Thyroid gland (tissue), 4 donors: ENCODE measurements around the gene EMC7. TPM values are rescaled to one million over a fixed set of nuclear protein-coding genes. Genes with fewer than 3 reads are reported as not detected.
A peak's percentile ranks its signal among the peaks of the same experiment; 100 is the strongest.

Experiments
- DNase-seq, 2 donors: peaks; one replicate each; pipeline ENCODE4 v3.0.0-alpha.2; 2019
- H3K27ac ChIP-seq, 3 donors: fragments of 200-600 bp; sonication (generic); 1 replicate in 2 of 3; 2 replicates in 1 of 3; pipeline ENCODE4 v1.5.1; 2016 to 2019; ENCODE audit warnings: mild to moderate bottlenecking in 1 of 3, moderate library complexity in 1 of 3
- H3K27me3 ChIP-seq: fragments of 200-600 bp; sonication (generic); one replicate; pipeline ENCODE4 v1.5.1; 2019
- H3K36me3 ChIP-seq, 2 donors: fragments of 200-600 bp; sonication (generic); one replicate each; pipeline ENCODE4 v1.5.1; 2016 to 2019
- H3K4me1 ChIP-seq, 2 donors: fragments of 200-600 bp; sonication (generic); one replicate each; pipeline ENCODE4 v1.5.1; 2017 to 2019
- H3K4me3 ChIP-seq, 3 donors: fragments of 200-600 bp; sonication (generic); replicated peaks in 1 of 3; 1 replicate in 2 of 3; 2 replicates in 1 of 3; pipeline ENCODE4 v1.5.1; 2016; ENCODE audit warnings: mild to moderate bottlenecking in 1 of 3
- H3K9me3 ChIP-seq: fragments of 200-600 bp; sonication (generic); one replicate; pipeline ENCODE4 v1.5.1; 2017
- CTCF ChIP-seq, 6 experiments: fragments of 200-600 bp in 3 of 6; fragments of 450-650 bp in 3 of 6; sonication (generic) in 3 of 6; IDR thresholded peaks; one replicate each; pipeline ENCODE4 v1.5.1; 2016 to 2019; ENCODE audit warnings: antibody characterized with exemption in 6 of 6, mild to moderate bottlenecking in 2 of 6, inconsistent platforms in 1 of 6, moderate library complexity in 1 of 6
- POLR2A ChIP-seq, 2 donors: fragments of 450-650 bp; IDR thresholded peaks; one replicate each; pipeline ENCODE4 v1.6.1; 2017; ENCODE audit warnings: antibody characterized with exemption in 2 of 2, mild to moderate bottlenecking in 2 of 2, moderate library complexity in 1 of 2
- WGBS, 2 donors: methylation state at CpG; one replicate each; pipeline ENCODE4 v1.1.5; 2017; 5-methylcytosine and 5-hydroxymethylcytosine counted together
- intact Hi-C: fragments of 100-400 bp; cut with DNase I; formaldehyde crosslinking; loops from one replicate; pipeline ENCODE4 v1.15.1; 2023
- total RNA-seq, 4 donors: library from RNA; depleted of rRNA; stranded (reverse); fragments of >200 nt; gene quantifications; one replicate each; pipeline ENCODE4 v1.2.3, GENCODE V29; 2016

The EMC7 gene
- total RNA-seq, 4 donors from 2014 or later: 40.9 to 54.3 (median 50.5) TPM

- H3K36me3 ChIP-seq: no peaks in the 10 kb centered on the region
- TF ChIP-seq CTCF (IDR thresholded peaks at IDR 0.05): no peak
- intact Hi-C loops: no loop called here
- H3K27ac ChIP-seq: no peak overlapping the region
- 79 to 90% methylated on average over 1 of the region's 1 CpG for WGBS, 2 donors
- peaks cover 4 to 8% of the 10 kb centered on the region in 2 donors for H3K4me1 ChIP-seq
- H3K4me3 ChIP-seq: no peak overlapping the region
- DNase-seq: no peak
- H3K27me3 ChIP-seq: no peaks in the 10 kb centered on the region
- H3K9me3 ChIP-seq: no peaks in the 10 kb centered on the region
Observed at GRCh38 chr15:34039790-34040113, 61.9 kb downstream of the EMC7 start.

GRCh38 chr15:34038871-34039789 lies 62.5 kb downstream of the EMC7 start, which contains the start of gene AVEN:
TSS of gene AVEN (minus strand) at chr15:34039204. CDS start at chr15:34039046, 158 bp downstream.
- peak; percentile 43 to 48 for DNase-seq
- TF ChIP-seq CTCF (IDR thresholded peaks at IDR 0.05) (no peak), POLR2A (IDR thresholded peaks at IDR 0.05) (no peak)
- Histone ChIP-seq H3K27ac (peak within 1 kb of the TSS; percentile 76 to 79 (median 77)), H3K9me3 (no peaks in the 10 kb centered on the region), H3K4me1 (peaks cover 4 to 8% of the 10 kb centered on the region in 2 donors), H3K36me3 (no peaks in the 10 kb centered on the region), H3K27me3 (no peaks in the 10 kb centered on the region), H3K4me3 (peak within 1 kb of the TSS; percentile 36 to 91 (median 74))
- intact Hi-C loops: no loop called here
- WGBS, 2 donors: 5 to 10% methylated on average over 21 to 29 of the region's 82 CpGs

DNA sequence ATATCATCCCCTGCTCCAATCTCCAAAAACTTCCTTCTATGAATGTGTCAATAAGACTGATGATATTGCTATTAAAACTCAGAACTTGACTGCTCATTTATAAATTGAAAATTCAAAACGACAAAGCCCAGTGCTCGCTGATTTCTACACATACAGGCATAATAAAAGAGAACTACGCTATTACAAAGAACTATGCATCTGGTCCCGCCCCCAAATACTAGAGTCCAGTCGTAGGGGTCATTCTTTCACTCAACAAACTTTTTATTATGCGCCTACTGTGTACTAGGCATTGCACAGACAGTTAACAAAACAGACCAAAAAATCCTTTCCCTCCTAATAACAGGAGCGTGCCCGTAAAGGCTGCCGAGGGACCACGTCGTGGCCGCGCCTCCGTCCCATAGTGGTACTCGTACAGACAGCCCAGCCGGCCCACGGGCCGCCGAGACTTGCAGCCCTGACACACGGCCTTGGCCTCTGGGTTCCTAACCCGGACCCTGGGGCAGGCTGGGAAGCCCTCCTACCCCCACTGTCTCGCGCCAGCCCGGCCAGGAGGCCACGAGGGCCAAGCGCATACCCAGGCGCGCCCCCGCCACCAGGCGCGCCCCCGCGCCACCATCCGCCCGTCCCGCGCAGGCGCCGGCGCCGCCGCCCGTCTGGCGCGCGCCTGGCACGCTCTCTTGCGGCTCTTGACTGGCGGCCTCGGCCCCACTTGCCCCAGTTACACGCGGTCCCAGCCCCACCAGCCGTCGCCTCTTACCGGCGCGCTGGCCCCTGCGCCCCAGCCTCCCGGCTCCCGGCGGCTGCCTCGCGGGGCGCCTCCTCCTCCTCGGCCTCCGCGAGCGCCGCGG lies 63.4 kb downstream of the EMC7 start:
- TF ChIP-seq CTCF (IDR thresholded peaks at IDR 0.05) (no peak), POLR2A (IDR thresholded peaks at IDR 0.05) (peak in 1 of 2 donors; percentile 69)
- 6 to 12% methylated on average over 8 to 19 of the region's 70 CpGs for WGBS, 2 donors
- peak; percentile 81 to 85 for DNase-seq

More for the DNA sequence above, 63.4 kb downstream of the EMC7 start:
- H3K27ac ChIP-seq: peak overlapping the region; percentile 76 to 79 (median 77)
- intact Hi-C loops: no loop called here
- H3K36me3 ChIP-seq: no peaks in the 10 kb centered on the region
- no peaks in the 10 kb centered on the region for H3K27me3 ChIP-seq
- peaks cover 4 to 8% of the 10 kb centered on the region in 2 donors for H3K4me1 ChIP-seq
- H3K4me3 ChIP-seq: peak overlapping the region; percentile 36 to 91 (median 74)
- H3K9me3 ChIP-seq: no peaks in the 10 kb centered on the region

Other genes with a start within 250 kb of the EMC7 start
- not detected for gene CHRM5, start 133.4 kb downstream of the EMC7 start, total RNA-seq
- gene AVEN, start 62.7 kb downstream of the EMC7 start, total RNA-seq: 10 to 100 TPM in 2 of 4 donors, 1 to 10 TPM in 2; 7.7 to 12.9 (median 10.1) TPM
- 1 to 10 TPM; 1.0 to 1.3 (median 1.2) TPM for gene PGBD4, start 221 bp upstream of the EMC7 start, total RNA-seq
- gene KATNBL1, start 108.2 kb upstream of the EMC7 start, total RNA-seq: 10 to 100 TPM; 39.8 to 66.6 (median 50.5) TPM
- gene EMC4, start 123.2 kb upstream of the EMC7 start, total RNA-seq: 100 to 1,000 TPM; 123 to 224 (median 171) TPM
- gene SLC12A6, start 235.9 kb upstream of the EMC7 start, total RNA-seq: 10 to 100 TPM; 32.6 to 47.8 (median 42.1) TPM
- 100 to 1,000 TPM in 3 of 4 donors, 10 to 100 TPM in 1; 62.6 to 164 (median 142) TPM for gene NOP10, start 241.3 kb upstream of the EMC7 start, total RNA-seq
- gene NUTM1, start 241.5 kb upstream of the EMC7 start, total RNA-seq: under 1 TPM in 1 of 4 donors, not detected in 3; 0.13 TPM